SK-N-SH (cell line): Measurements from ENCODE around the gene CCDC141. TPM values are rescaled to one million over a fixed set of nuclear protein-coding genes. Genes with fewer than 3 reads are reported as not detected.

Source experiments
- CTCF ChIA-PET: fragments of 300-600, 350-600 bp; formaldehyde crosslinking; extraction: SDS; loops from one replicate; lab custom pipeline; 2021; lab: Yijun Ruan, JAX
- POLR2A ChIA-PET: fragments of 350-600 bp; sonication (Branson Sonifier 250); formaldehyde crosslinking; extraction: SDS; loops from one replicate; lab custom pipeline; 2020; ENCODE audit warnings: antibody characterized with exemption, inconsistent platforms; lab: Yijun Ruan, JAX
- DNase-seq: peaks from one replicate; pipeline ENCODE4 v3.0.0; 2012
- H2AFZ ChIP-seq: fragments of 200-600 bp; sonication (generic); 2 replicates; pipeline ENCODE4 v1.8.1; 2016; ENCODE audit warnings: antibody characterized with exemption, mild to moderate bottlenecking, low read depth
- H3F3A ChIP-seq: fragments of 200-600 bp; sonication (generic); replicated peaks from 2 replicates; pipeline ENCODE3; 2016; ENCODE audit warnings: antibody characterized with exemption, mild to moderate bottlenecking; ENCODE audit not compliant: insufficient read depth
- H3K27ac ChIP-seq, 2 experiments: fragments of 200-500 bp in 1 of 2; fragments of 200-600 bp in 1 of 2; sonication (Bioruptor generic) in 1 of 2; sonication (generic), shearing (Covaris generic) in 1 of 2; 2 replicates each; pipeline versions ENCODE4 v1.5.1 to v1.6.1; 2014 to 2016; ENCODE audit warnings: low read depth in 2 of 2, inconsistent platforms in 1 of 2, low read length in 1 of 2, mild to moderate bottlenecking in 1 of 2, mixed read lengths in 1 of 2
- H3K27me3 ChIP-seq: fragments of 200-600 bp; sonication (generic), shearing (Covaris generic); 2 replicates; pipeline ENCODE4 v1.6.1; 2016; ENCODE audit warnings: mixed run types; ENCODE audit not compliant: insufficient read depth
- H3K36me3 ChIP-seq, 2 experiments: fragments of 200-500 bp in 1 of 2; fragments of 200-600 bp in 1 of 2; sonication (Bioruptor generic) in 1 of 2; sonication (generic) in 1 of 2; replicated peaks in 1 of 2; 2 replicates each; pipeline versions ENCODE3 to v1.5.1; 2014 to 2016; ENCODE audit warnings: low read length in 1 of 2, mild to moderate bottlenecking in 1 of 2; ENCODE audit not compliant: insufficient read depth in 2 of 2, control insufficient read depth in 1 of 2
- H3K4me1 ChIP-seq, 2 experiments: fragments of 200-500 bp in 1 of 2; fragments of 200-600 bp in 1 of 2; sonication (Bioruptor generic) in 1 of 2; sonication (generic), shearing (Covaris generic) in 1 of 2; 2 replicates each; pipeline versions ENCODE4 v1.5.1 to v1.6.1; 2014 to 2016; ENCODE audit warnings: low read depth in 1 of 2, low read length in 1 of 2, mixed run types in 1 of 2; ENCODE audit not compliant: insufficient read depth in 2 of 2, control insufficient read depth in 1 of 2
- H3K4me2 ChIP-seq: fragments of 200-600 bp; sonication (generic), shearing (Covaris generic); 2 replicates; pipeline ENCODE4 v1.6.1; 2017; ENCODE audit warnings: mixed run types
- H3K4me3 ChIP-seq, 2 experiments: fragments of 200-500 bp in 1 of 2; fragments of 200-600 bp in 1 of 2; sonication (Bioruptor generic) in 1 of 2; sonication (generic), shearing (Covaris generic) in 1 of 2; 2 replicates each; pipeline versions ENCODE4 v1.5.1 to v1.8.1; 2014 to 2016; ENCODE audit warnings: low read depth in 2 of 2, inconsistent platforms in 1 of 2, low read length in 1 of 2, mild to moderate bottlenecking in 1 of 2, mixed read lengths in 1 of 2, moderate library complexity in 1 of 2
- H3K79me2 ChIP-seq: fragments of 200-600 bp; sonication (generic); 2 replicates; pipeline ENCODE4 v1.8.1; 2017; ENCODE audit warnings: mild to moderate bottlenecking; ENCODE audit not compliant: insufficient read depth
- H3K9ac ChIP-seq: fragments of 200-600 bp; sonication (generic); 2 replicates; pipeline ENCODE4 v1.6.1; 2017; ENCODE audit warnings: mixed run types
- H3K9me2 ChIP-seq: fragments of 200-600 bp; sonication (generic); 2 replicates; pipeline ENCODE4 v1.6.1; 2017; ENCODE audit warnings: mixed run types
- H3K9me3 ChIP-seq: fragments of 200-600 bp; sonication (generic); 2 replicates; pipeline ENCODE4 v1.6.1; 2017; ENCODE audit warnings: mixed run types, mild to moderate bottlenecking, moderate library complexity
- H4K20me1 ChIP-seq: fragments of 200-600 bp; sonication (generic); 2 replicates; pipeline ENCODE4 v1.6.1; 2017; ENCODE audit warnings: mild to moderate bottlenecking, mixed run types; ENCODE audit not compliant: insufficient read depth
- CTCF ChIP-seq: fragments of 200-600 bp; sonication (generic); IDR thresholded peaks from 2 replicates; pipeline ENCODE4 v1.6.1; 2017; ENCODE audit warnings: antibody characterized with exemption, mild to moderate bottlenecking, moderate library complexity
- EZH2phosphoT487 ChIP-seq: fragments of 200-600 bp; sonication (generic); IDR thresholded peaks from 2 replicates; pipeline ENCODE4 v1.6.1; 2017; ENCODE audit warnings: low read depth, mixed run types, mild to moderate bottlenecking, antibody characterized with exemption, moderate library complexity, borderline replicate concordance
- FOSL2 ChIP-seq: IDR thresholded peaks from 2 replicates; pipeline ENCODE4 v1.4.0; 2012; ENCODE audit warnings: low read depth, mild to moderate bottlenecking, moderate library complexity, borderline replicate concordance
- FOXJ3 ChIP-seq: sonication (generic); formaldehyde crosslinking; IDR thresholded peaks from 2 replicates; pipeline ENCODE4 v1.5.1; 2020; ENCODE audit warnings: mild to moderate bottlenecking, missing genetic modification reagents
- GATA2 ChIP-seq: sonication (generic); formaldehyde crosslinking; IDR thresholded peaks from 2 replicates; pipeline ENCODE4 v1.5.0; 2020; ENCODE audit warnings: mild to moderate bottlenecking, missing genetic modification reagents
- NFIC ChIP-seq: IDR thresholded peaks from 2 replicates; pipeline ENCODE4 v1.4.0; 2012; ENCODE audit warnings: borderline replicate concordance
- NRF1 ChIP-seq: IDR thresholded peaks from 2 replicates; pipeline ENCODE4 v1.6.1; 2012; ENCODE audit warnings: low read depth, mild to moderate bottlenecking, low read length
- POLR2AphosphoS5 ChIP-seq: IDR thresholded peaks from 2 replicates; pipeline ENCODE4 v1.6.1; 2012; ENCODE audit warnings: low read depth, low read length
- RFX5 ChIP-seq: IDR thresholded peaks from 2 replicates; pipeline ENCODE4 v1.6.1; 2012; ENCODE audit warnings: mild to moderate bottlenecking, improper control_type of control experiment, low read length
- RXRA ChIP-seq: IDR thresholded peaks from 2 replicates; pipeline ENCODE4 v1.4.0; 2012; ENCODE audit warnings: low read depth, mild to moderate bottlenecking, borderline replicate concordance
- SIN3A ChIP-seq: IDR thresholded peaks from 2 replicates; pipeline ENCODE4 v1.6.1; 2012; ENCODE audit warnings: low read depth, mild to moderate bottlenecking, low read length, moderate library complexity, borderline replicate concordance
- TCF12 ChIP-seq: IDR thresholded peaks from 2 replicates; pipeline ENCODE4 v1.4.0; 2012
- TEAD4 ChIP-seq: IDR thresholded peaks from 2 replicates; pipeline ENCODE4 v1.4.0; 2012; ENCODE audit warnings: mild to moderate bottlenecking, borderline replicate concordance; ENCODE audit not compliant: insufficient read depth
- WGBS: methylation state at CpG from one replicate; pipeline ENCODE4 v1.1.6; 2017; ENCODE audit warnings: low lambda C conversion rate; 5-methylcytosine and 5-hydroxymethylcytosine counted together
- polyA plus RNA-seq, 3 experiments: library from polyadenylated mRNA; depleted of rRNA; stranded (reverse); fragments of >200 nt; gene quantifications; 2 replicates each; pipeline ENCODE4 v1.2.3, GENCODE V29; 2012
- TF ChIP-seq, protein P1 (sequence below): fragments of 150-350 bp; IDR thresholded peaks from 2 replicates; pipeline ENCODE4 v1.6.1; 2016; ENCODE audit warnings: mild to moderate bottlenecking, low read depth, low read length
- TF ChIP-seq, protein P2 (sequence below): IDR thresholded peaks from 2 replicates; pipeline ENCODE4 v1.4.0; 2012; ENCODE audit warnings: low read depth, borderline replicate concordance
- TF ChIP-seq, protein P3 (sequence below): IDR thresholded peaks from 2 replicates; pipeline ENCODE4; 2012

CCDC141 gene
- polyA plus RNA-seq, 1 of the 3 experiments (the other 2 are of a cell fraction) = 0.02 TPM

- no peaks in the 10 kb centered on the region; a peak in 2 of 4 replicates for H3K4me1 ChIP-seq
- no peaks in the 10 kb centered on the region for H3F3A ChIP-seq
- no peak within 1 kb of the TSS for H2AFZ ChIP-seq
- no peak within 1 kb of the TSS for H3K4me2 ChIP-seq
- no peak for TF ChIP-seq TCF12
- no peak for TF ChIP-seq POLR2AphosphoS5
- no peak for TF ChIP-seq NRF1
- no peak for TF ChIP-seq EZH2phosphoT487
- no peak for TF ChIP-seq TEAD4
- no peak for TF ChIP-seq RXRA
- TF ChIP-seq FOXJ3 = no peak
- TF ChIP-seq FOSL2 = no peak
- no peak for TF ChIP-seq CTCF
- no peak for TF ChIP-seq RFX5
- TF ChIP-seq, protein P1, sequence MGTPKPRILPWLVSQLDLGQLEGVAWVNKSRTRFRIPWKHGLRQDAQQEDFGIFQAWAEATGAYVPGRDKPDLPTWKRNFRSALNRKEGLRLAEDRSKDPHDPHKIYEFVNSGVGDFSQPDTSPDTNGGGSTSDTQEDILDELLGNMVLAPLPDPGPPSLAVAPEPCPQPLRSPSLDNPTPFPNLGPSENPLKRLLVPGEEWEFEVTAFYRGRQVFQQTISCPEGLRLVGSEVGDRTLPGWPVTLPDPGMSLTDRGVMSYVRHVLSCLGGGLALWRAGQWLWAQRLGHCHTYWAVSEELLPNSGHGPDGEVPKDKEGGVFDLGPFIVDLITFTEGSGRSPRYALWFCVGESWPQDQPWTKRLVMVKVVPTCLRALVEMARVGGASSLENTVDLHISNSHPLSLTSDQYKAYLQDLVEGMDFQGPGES = no peak
- TF ChIP-seq, protein P2, sequence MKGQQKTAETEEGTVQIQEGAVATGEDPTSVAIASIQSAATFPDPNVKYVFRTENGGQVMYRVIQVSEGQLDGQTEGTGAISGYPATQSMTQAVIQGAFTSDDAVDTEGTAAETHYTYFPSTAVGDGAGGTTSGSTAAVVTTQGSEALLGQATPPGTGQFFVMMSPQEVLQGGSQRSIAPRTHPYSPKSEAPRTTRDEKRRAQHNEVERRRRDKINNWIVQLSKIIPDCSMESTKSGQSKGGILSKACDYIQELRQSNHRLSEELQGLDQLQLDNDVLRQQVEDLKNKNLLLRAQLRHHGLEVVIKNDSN = no peak
- TF ChIP-seq NFIC = no peak
- TF ChIP-seq, protein P3, sequence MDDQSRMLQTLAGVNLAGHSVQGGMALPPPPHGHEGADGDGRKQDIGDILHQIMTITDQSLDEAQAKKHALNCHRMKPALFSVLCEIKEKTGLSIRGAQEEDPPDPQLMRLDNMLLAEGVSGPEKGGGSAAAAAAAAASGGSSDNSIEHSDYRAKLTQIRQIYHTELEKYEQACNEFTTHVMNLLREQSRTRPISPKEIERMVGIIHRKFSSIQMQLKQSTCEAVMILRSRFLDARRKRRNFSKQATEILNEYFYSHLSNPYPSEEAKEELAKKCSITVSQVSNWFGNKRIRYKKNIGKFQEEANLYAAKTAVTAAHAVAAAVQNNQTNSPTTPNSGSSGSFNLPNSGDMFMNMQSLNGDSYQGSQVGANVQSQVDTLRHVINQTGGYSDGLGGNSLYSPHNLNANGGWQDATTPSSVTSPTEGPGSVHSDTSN = no peak
- no peak for TF ChIP-seq SIN3A
- TF ChIP-seq GATA2 = no peak
- TF ChIP-seq, all 33 proteins: peak for 0
- 87% methylated on average over 10 of the region's 10 CpGs for WGBS
- POLR2A ChIA-PET = no interaction called here
- Histone ChIP-seq H3K9ac (no peak within 1 kb of the TSS), H3K9me2 (no peaks in the 10 kb centered on the region), H4K20me1 (no peaks in the 10 kb centered on the region), H3K79me2 (no peaks in the 10 kb centered on the region), H3K36me3 (no peaks in the 10 kb centered on the region), H3K9me3 (no peaks in the 10 kb centered on the region), H3K27ac (no peak within 1 kb of the TSS), H3K4me3 (no peak within 1 kb of the TSS), H3K27me3 (no peaks in the 10 kb centered on the region)
- DNase-seq = no peak
- CTCF ChIA-PET = interaction anchor here (1.5 to 2.1 kb wide), 2 partner anchors 10 to 322 kb away, joined by 4 to 6 read pairs; no protein-coding TSS in a partner anchor
Observed at GRCh38 chr2:178807227-178808008, 242.5 kb downstream of the CCDC141 start, which contains the start of gene TTN. TSS of gene TTN (minus strand) at chr2:178807423. CDS start at chr2:178804642, 2,781 bp downstream.
